Left lung (tissue), 10 donors: ENCODE results near the gene ITK. TPM values are rescaled to one million over a fixed set of nuclear protein-coding genes. Genes with fewer than 3 reads are reported as not detected.
A peak's percentile ranks its signal among the peaks of the same experiment; 100 is the strongest.

Experiments used
- ATAC-seq: fragments of 200-7000 bp; cut with Tn5 transposase; one replicate; pipeline ENCODE4 v1.9.1; 2020; ENCODE audit warnings: moderate library complexity
- DNase-seq, 4 donors: peaks; one replicate each; pipeline ENCODE4 v3.0.0-alpha.2; 2013 to 2020
- H3K27ac ChIP-seq, 2 donors: fragments of 200-600 bp; sonication (generic) in 1 of 2; one replicate each; pipeline versions ENCODE4 v1.5.0 to v1.8.0; 2020 to 2021
- H3K27me3 ChIP-seq, 2 donors: fragments of 200-600 bp; sonication (generic) in 1 of 2; one replicate each; pipeline versions ENCODE4 v1.5.0 to v1.8.0; 2020 to 2021
- H3K36me3 ChIP-seq, 2 donors: fragments of 200-600 bp; sonication (generic) in 1 of 2; one replicate each; pipeline versions ENCODE4 v1.5.0 to v1.8.0; 2020 to 2021
- H3K4me1 ChIP-seq, 2 donors: fragments of 200-600 bp; one replicate each; pipeline ENCODE4 v1.8.0; 2021
- H3K4me3 ChIP-seq, 2 donors: fragments of 200-600 bp; sonication (generic) in 1 of 2; one replicate each; pipeline versions ENCODE4 v1.5.0 to v1.8.0; 2020 to 2021; ENCODE audit warnings: mild to moderate bottlenecking in 1 of 2
- H3K9me3 ChIP-seq, 2 donors: fragments of 200-600 bp; sonication (generic) in 1 of 2; one replicate each; pipeline versions ENCODE4 v1.5.0 to v1.8.0; 2020 to 2021
- CTCF ChIP-seq, 2 donors: fragments of 200-600 bp; sonication (generic) in 1 of 2; IDR thresholded peaks; one replicate each; pipeline versions ENCODE4 v1.5.0 to v1.8.0; 2021; ENCODE audit warnings: antibody characterized with exemption in 2 of 2
- intact Hi-C, 2 donors: fragments of 100-400 bp; cut with DNase I; formaldehyde crosslinking; loops; one replicate each; pipeline versions ENCODE4 v1.11.2 to v1.14.2; 2022
- polyA plus RNA-seq, 6 donors: library from polyadenylated mRNA; unstranded; fragments of 120-200 nt; gene quantifications; one replicate each; pipeline ENCODE4 v1.2.1, GENCODE V29; 2013; ENCODE audit not compliant: insufficient read length in 6 of 6
- total RNA-seq, 2 donors: library from RNA; stranded (reverse); fragmentation: NEBNext Ultra II Directional; extraction: Animal tissue kit (Norgen Biotek cat#: 25700); gene quantifications; one replicate each; pipeline ENCODE4 v1.2.1, GENCODE V29; 2021
- donor health status: DM: no; HTN: yes; CAD: no.
- donor health status: DM: no; HTN: no; CAD: no.

ITK gene
- total and polyA plus RNA-seq, 8 donors: 0.49 to 8.1 (median 1.1) TPM

GRCh38 chr5:157290156-157290980 lies 109.7 kb downstream of the ITK start:
- Histone ChIP-seq H3K4me3 (no peak overlapping the region), H3K27me3 (no peaks in the 10 kb centered on the region), H3K4me1 (no peaks in the 10 kb centered on the region), H3K27ac (no peak overlapping the region), H3K36me3 (peaks cover 0 to 20% of the 10 kb centered on the region in 2 donors), H3K9me3 (no peaks in the 10 kb centered on the region)
- DNase-seq (no peak), ATAC-seq (peak; percentile 30)
- TF ChIP-seq CTCF (IDR thresholded peaks at IDR 0.05): no peak
- intact Hi-C loops: no loop called here

GRCh38 chr5:157290981-157291711 lies 110.5 kb downstream of the ITK start:
- no peak overlapping the region for H3K4me3 ChIP-seq
- ATAC-seq: peak; percentile 46
- no peaks in the 10 kb centered on the region for H3K9me3 ChIP-seq
- no peaks in the 10 kb centered on the region for H3K4me1 ChIP-seq
- peak in 1 of 4 donors; percentile 41 for DNase-seq
- TF ChIP-seq CTCF (IDR thresholded peaks at IDR 0.05): no peak
- no peak overlapping the region for H3K27ac ChIP-seq
- intact Hi-C loops: no loop called here
- H3K36me3 ChIP-seq: peaks cover 0 to 20% of the 10 kb centered on the region in 2 donors
- no peaks in the 10 kb centered on the region for H3K27me3 ChIP-seq

- no peak overlapping the region for H3K27ac ChIP-seq
- ATAC-seq (no peak), DNase-seq (no peak)
- intact Hi-C loops: no loop called here
- H3K36me3 ChIP-seq: peaks cover 0 to 8% of the 10 kb centered on the region in 2 donors
- H3K9me3 ChIP-seq: no peaks in the 10 kb centered on the region
- no peaks in the 10 kb centered on the region for H3K27me3 ChIP-seq
- no peak for TF ChIP-seq CTCF (IDR thresholded peaks at IDR 0.05)
- no peak overlapping the region for H3K4me3 ChIP-seq
- no peaks in the 10 kb centered on the region for H3K4me1 ChIP-seq
Measured at GRCh38 chr5:157292599-157292998, 112.0 kb downstream of the ITK start.

- H3K4me3 ChIP-seq: no peak overlapping the region
- H3K9me3 ChIP-seq: no peaks in the 10 kb centered on the region
- ATAC-seq (no peak), DNase-seq (no peak)
- H3K36me3 ChIP-seq: peaks cover 0 to 8% of the 10 kb centered on the region in 2 donors
- H3K27ac ChIP-seq: no peak overlapping the region
- no peaks in the 10 kb centered on the region for H3K27me3 ChIP-seq
- no peak for TF ChIP-seq CTCF (IDR thresholded peaks at IDR 0.05)
- intact Hi-C loops: no loop called here
- H3K4me1 ChIP-seq: no peaks in the 10 kb centered on the region
Measured at GRCh38 chr5:157294407-157295091, 113.9 kb downstream of the ITK start.

GRCh38 chr5:157295247-157295646 lies 114.6 kb downstream of the ITK start:
- H3K27ac ChIP-seq: no peak overlapping the region
- intact Hi-C loops: no loop called here
- TF ChIP-seq CTCF (IDR thresholded peaks at IDR 0.05): no peak
- ATAC-seq (no peak), DNase-seq (no peak)
- no peaks in the 10 kb centered on the region for H3K9me3 ChIP-seq
- no peaks in the 10 kb centered on the region for H3K4me1 ChIP-seq
- H3K4me3 ChIP-seq: no peak overlapping the region
- no peaks in the 10 kb centered on the region for H3K27me3 ChIP-seq
- H3K36me3 ChIP-seq: peaks cover 0 to 6% of the 10 kb centered on the region in 2 donors
